ENCODE measurements around the gene G3BP1.
"Not testable (repeated sequence)": the region's sequence is repeated elsewhere in the genome, so short reads cannot be mapped to it uniquely, and the experiment has no call there.

DNA sequence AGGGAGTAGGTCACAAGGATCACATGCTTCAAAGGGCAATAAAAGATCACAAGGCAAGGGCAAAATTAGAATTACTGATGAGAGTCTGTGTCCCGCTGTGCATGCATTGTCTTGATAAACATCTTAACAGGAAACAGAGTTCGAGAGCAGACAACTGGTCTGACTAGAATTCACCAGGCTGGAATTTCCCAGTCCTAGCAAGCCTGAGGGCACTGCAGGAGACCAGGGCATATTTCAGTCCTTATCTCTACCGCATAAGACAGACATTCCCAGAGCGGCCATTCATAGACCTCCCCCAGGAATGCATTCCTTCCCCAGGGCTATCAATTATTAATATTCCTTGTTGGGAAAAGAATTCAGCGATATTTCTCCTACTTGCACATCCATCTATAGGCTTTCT lies 42.2 kb upstream of the G3BP1 start:
- not testable (repeated sequence) for TF ChIP-seq CTCF, POLR2A (IDR thresholded peaks at IDR 0.05)

Data from uterus (tissue), 2 donors.